Ectodermal cell (in vitro differentiated cells): ENCODE data around the gene RPS27A.
A peak's percentile ranks its signal among the peaks of the same experiment; 100 is the strongest.
"Not testable (repeated sequence)": the region's sequence is repeated elsewhere in the genome, so short reads cannot be mapped to it uniquely, and the experiment has no call there.

Experiments used
- H3K27ac ChIP-seq: 2 replicates; pipeline ENCODE4 v1.7.0; 2013; ENCODE audit warnings: mild to moderate bottlenecking, low read depth, low read length; ENCODE audit not compliant: insufficient read depth, poor library complexity, severe bottlenecking
- H3K27me3 ChIP-seq: 2 replicates; pipeline ENCODE4 v1.7.0; 2013; ENCODE audit warnings: mild to moderate bottlenecking, low read length; ENCODE audit not compliant: insufficient read depth, control insufficient read depth, poor library complexity, severe bottlenecking
- H3K36me3 ChIP-seq: one replicate; pipeline ENCODE4 v1.7.0; 2013; ENCODE audit warnings: low read length; ENCODE audit not compliant: control insufficient read depth, insufficient read depth
- H3K4me1 ChIP-seq: one replicate; pipeline ENCODE4 v1.7.0; 2013; ENCODE audit warnings: low read length; ENCODE audit not compliant: control insufficient read depth, insufficient read depth
- H3K4me3 ChIP-seq: 2 replicates; pipeline ENCODE4 v1.7.0; 2013; ENCODE audit warnings: low read depth, low read length, control low read depth; ENCODE audit not compliant: insufficient read depth
- H3K9me3 ChIP-seq: 2 replicates; pipeline ENCODE4 v1.7.0; 2013; ENCODE audit warnings: mild to moderate bottlenecking, low read length, moderate library complexity; ENCODE audit not compliant: control insufficient read depth
- WGBS, 2 experiments: methylation state at CpG; one replicate each; pipeline ENCODE4 v1.1.7; 2013; ENCODE audit warnings: missing lambda C conversion rate in 2 of 2; 5-methylcytosine and 5-hydroxymethylcytosine counted together

RPS27A gene

GRCh38 chr2:55269645-55269990, 37.1 kb downstream of the RPS27A start:
- Histone ChIP-seq H3K27me3 (no peaks in the 10 kb centered on the region), H3K4me1 (peaks cover 10% of the 10 kb centered on the region), H3K4me3 (peak overlapping the region; percentile 95), H3K9me3 (no peaks in the 10 kb centered on the region), H3K36me3 (no peaks in the 10 kb centered on the region), H3K27ac (no peak overlapping the region)
- 78 to 83% methylated on average over 7 of the region's 7 CpGs for WGBS, 2 experiments

GRCh38 chr2:55274346-55274745, 41.9 kb downstream of the RPS27A start:
- H3K27me3 ChIP-seq, H3K27ac ChIP-seq, H3K9me3 ChIP-seq, H3K36me3 ChIP-seq, H3K4me1 ChIP-seq, H3K4me3 ChIP-seq: not testable (repeated sequence)
- WGBS, 2 experiments = 93 to 96% methylated on average over 2 of the region's 2 CpGs

DNA sequence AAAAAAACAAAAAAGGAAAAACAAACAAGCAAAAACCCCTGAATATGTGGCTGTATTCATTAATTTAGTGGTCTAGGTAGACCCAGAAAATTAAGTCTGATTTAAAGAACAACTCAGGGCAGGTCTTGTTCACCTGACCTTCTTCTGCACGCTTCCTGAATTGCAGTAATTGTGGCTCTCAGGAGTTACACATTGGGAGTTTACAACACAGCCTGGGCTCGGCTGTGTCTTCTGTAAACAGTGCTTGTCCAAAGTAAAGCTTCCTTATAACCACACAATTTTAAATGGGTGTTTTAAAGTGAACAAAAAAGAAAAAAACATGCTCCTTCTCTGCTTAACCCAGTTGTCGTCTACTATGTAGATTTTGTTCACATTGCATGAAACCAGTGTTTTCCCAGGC, 44.8 kb downstream of the RPS27A start:
- H3K27me3 ChIP-seq = no peaks in the 10 kb centered on the region
- H3K9me3 ChIP-seq = no peaks in the 10 kb centered on the region
- H3K27ac ChIP-seq = no peak overlapping the region
- no peaks in the 10 kb centered on the region for H3K36me3 ChIP-seq
- peaks cover 5% of the 10 kb centered on the region for H3K4me1 ChIP-seq
- no peak overlapping the region for H3K4me3 ChIP-seq
- 86 to 92% methylated on average over 3 of the region's 3 CpGs for WGBS, 2 experiments

DNA sequence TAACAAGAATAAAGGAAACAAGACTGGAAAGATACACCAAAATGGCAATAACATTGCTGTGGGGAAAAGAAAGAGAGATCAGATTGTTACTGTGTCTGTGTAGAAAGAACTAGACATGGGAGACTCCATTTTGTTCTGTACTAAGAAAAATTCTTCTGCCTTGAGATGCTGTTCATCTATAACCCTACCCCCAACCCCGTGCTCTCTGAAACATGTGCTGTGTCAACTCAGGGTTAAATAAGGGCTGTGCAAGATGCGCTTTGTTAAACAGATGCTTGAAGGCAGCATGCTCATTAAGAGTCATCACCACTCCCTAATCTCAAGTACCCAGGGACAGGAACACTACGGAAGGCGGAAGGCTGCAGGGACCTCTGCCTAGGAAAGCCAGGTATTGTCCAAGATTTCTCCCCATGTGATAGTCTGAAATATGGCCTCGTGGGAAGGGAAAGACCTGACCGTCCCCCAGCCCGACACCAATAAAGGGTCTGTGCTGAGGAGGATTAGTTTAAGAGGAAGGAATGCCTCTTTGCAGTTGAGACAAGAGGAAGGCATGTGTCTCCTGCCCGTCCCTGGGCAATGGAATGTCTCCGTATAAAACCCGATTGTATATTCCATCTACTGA, 46.8 kb downstream of the RPS27A start:
- H3K9me3 ChIP-seq, H3K27ac ChIP-seq, H3K36me3 ChIP-seq, H3K4me1 ChIP-seq, H3K4me3 ChIP-seq, H3K27me3 ChIP-seq: not testable (repeated sequence)
- WGBS, 2 experiments = 18 to 19% methylated on average over 10 of the region's 10 CpGs

DNA sequence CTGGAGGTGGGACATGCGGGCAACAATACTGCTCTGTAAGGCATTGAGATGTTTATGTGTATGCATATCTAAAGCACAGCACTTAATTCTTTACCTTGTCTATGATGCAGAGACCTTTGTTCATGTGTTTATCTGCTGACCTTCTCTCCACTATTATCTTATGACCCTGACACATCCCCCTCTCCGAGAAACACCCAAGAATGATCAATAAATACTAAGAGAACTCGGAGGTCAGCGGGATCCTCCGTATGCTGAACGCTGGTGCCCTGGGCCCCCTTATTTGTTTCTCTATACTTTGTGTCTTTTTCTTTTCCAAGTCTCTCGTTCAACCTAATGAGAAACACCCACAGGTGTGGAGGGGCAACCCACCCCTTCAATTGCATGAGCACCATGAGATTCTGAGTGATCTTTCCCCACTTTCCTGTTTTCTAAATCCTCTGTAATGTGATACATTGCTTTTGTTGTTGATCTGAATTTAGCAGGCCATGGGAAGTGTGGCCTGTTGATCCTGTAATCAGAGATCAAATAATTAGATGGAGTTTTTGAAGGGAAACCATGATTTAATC, 47.5 kb downstream of the RPS27A start:
- H3K27ac ChIP-seq, H3K4me1 ChIP-seq, H3K4me3 ChIP-seq, H3K9me3 ChIP-seq, H3K36me3 ChIP-seq, H3K27me3 ChIP-seq: not testable (repeated sequence)
- 8 to 9% methylated on average over 6 of the region's 7 CpGs for WGBS, 2 experiments

GRCh38 chr2:55280851-55281546, 48.5 kb downstream of the RPS27A start:
- H3K36me3 ChIP-seq, H3K27me3 ChIP-seq, H3K4me1 ChIP-seq, H3K4me3 ChIP-seq, H3K27ac ChIP-seq, H3K9me3 ChIP-seq: not testable (repeated sequence)
- WGBS, 2 experiments = 95 to 98% methylated on average over 5 of the region's 5 CpGs

DNA sequence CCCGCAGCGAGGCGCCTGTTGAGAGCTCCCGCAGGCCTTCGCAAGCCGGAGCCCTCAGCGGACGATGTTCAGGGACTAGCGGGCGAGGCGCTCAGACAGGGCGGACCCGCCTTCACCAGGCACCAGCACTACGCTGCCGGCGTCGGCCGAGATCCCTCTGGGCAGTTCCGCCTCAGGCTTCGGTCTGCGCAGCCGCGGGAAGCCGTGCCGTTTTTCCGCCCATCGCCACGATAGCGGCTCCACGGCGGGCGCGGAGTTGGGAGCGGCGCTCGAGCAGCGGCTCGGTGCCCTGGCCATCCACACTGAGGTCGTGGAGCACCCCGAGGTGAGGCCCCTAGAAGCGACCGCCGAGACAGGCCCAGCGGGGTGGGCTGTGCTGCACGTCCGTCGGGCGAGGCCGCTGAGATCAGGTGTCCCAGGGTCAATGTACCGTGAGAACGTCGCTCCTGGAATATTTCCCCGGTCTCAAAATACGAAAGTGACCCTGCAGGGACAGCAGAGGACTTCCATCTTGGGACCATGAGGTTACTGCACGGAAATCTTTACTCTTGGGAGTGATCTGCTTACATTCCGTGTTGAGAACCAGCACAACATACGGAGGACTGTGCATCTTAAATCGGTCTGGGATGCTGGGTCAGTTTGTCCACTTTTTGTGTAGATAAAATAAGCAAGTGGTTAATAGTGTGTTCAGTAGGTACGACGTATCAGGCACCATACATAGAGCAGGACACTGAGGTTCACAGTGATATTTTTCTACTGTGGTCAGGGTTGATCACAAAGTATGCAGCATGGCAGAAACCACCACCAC, 49.8 kb downstream of the RPS27A start:
- no peaks in the 10 kb centered on the region for H3K36me3 ChIP-seq
- H3K27ac ChIP-seq = no peak overlapping the region
- H3K9me3 ChIP-seq = no peaks in the 10 kb centered on the region
- peak overlapping the region; percentile 51 for H3K4me3 ChIP-seq
- H3K27me3 ChIP-seq = no peaks in the 10 kb centered on the region
- peaks cover 5% of the 10 kb centered on the region for H3K4me1 ChIP-seq
- WGBS, 2 experiments = 23% methylated on average over 60 of the region's 60 CpGs

- Histone ChIP-seq H3K27ac (no peak overlapping the region), H3K27me3 (no peaks in the 10 kb centered on the region), H3K36me3 (no peaks in the 10 kb centered on the region), H3K4me3 (no peak overlapping the region), H3K9me3 (no peaks in the 10 kb centered on the region), H3K4me1 (peaks cover 5% of the 10 kb centered on the region)
- 91 to 96% methylated on average over 12 of the region's 12 CpGs for WGBS, 2 experiments
Measured at GRCh38 chr2:55283083-55283482, 50.6 kb downstream of the RPS27A start.
